Type B pancreatic cell (in vitro differentiated cells): ENCODE data around the gene ALDH7A1. TPM values are rescaled to one million over a fixed set of nuclear protein-coding genes. Genes with fewer than 3 reads are reported as not detected.
A peak's percentile ranks its signal among the peaks of the same experiment; 100 is the strongest.
"Not testable (repeated sequence)": the region's sequence is repeated elsewhere in the genome, so short reads cannot be mapped to it uniquely, and the experiment has no call there.

Experiments used
- DNase-seq: peaks from one replicate; pipeline ENCODE4 v3.0.0; 2021; ENCODE audit warnings: mixed read lengths; ENCODE audit not compliant: unreplicated experiment; ENCODE audit errors: extremely low spot score
- H3K27ac Mint-ChIP-seq: 2 replicates; pipeline ENCODE4 v1.8.0; 2021; ENCODE audit warnings: mild to moderate bottlenecking, mixed read lengths
- H3K27me3 Mint-ChIP-seq: 2 replicates; pipeline ENCODE4 v1.8.0; 2021; ENCODE audit warnings: mixed read lengths
- H3K36me3 Mint-ChIP-seq: 2 replicates; pipeline ENCODE4 v1.8.0; 2021; ENCODE audit warnings: mixed read lengths
- H3K4me1 Mint-ChIP-seq: one replicate; pipeline ENCODE4 v1.8.0; 2021; ENCODE audit warnings: mixed read lengths; ENCODE audit not compliant: unreplicated experiment
- H3K4me3 Mint-ChIP-seq: 2 replicates; pipeline ENCODE4 v1.8.0; 2021; ENCODE audit warnings: mild to moderate bottlenecking, mixed read lengths
- H3K9me3 Mint-ChIP-seq: 2 replicates; pipeline ENCODE4 v1.8.0; 2021; ENCODE audit warnings: mixed read lengths
- total RNA-seq: library from RNA; stranded (reverse); gene quantifications from 2 replicates; pipeline ENCODE4 v1.2.1, GENCODE V29; 2021; ENCODE audit warnings: low replicate concordance
- TF ChIP-seq, protein P1 (sequence below): fragments of 200-600 bp; sonication (generic); conservative IDR thresholded peaks from 2 replicates; pipeline ENCODE4 v1.5.0; 2021; ENCODE audit warnings: antibody characterized with exemption, mild to moderate bottlenecking

Gene ALDH7A1
- total RNA-seq, 1 donor from 2014 or later = 119 TPM

DNA sequence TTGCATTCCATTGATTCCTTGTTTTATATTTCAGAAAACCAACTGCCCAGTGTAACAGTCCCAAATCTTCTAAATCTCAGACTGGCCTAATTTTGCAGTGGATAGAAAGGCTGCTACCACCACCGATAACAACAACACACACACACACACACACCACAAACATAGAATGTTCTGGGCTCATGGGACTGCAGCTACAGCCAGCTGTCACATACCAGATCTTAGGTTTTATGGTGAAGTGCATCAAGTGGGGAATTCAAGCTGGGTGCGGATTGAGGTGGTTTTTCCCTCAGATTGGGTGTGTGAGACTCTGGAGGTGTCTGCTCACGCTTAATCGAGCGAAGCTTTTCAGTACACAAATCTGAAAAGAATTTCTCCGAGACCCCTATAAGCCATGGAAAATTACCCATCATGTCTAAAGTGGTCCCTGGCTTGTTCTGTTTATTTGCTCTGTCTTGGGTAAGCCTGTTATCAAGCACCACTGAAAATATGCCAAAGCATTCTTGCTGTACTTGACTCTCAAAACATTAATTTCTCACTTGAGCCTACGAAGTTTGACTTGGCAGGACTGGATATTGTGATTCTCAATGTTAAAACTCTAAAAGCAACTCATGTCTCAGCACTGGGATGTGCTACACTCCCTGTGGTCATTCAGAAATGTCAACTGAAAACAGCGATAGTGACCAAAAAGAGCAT is 71.1 kb downstream of the ALDH7A1 start:
- peak overlapping the region; percentile 50 for H3K27ac Mint-ChIP-seq

GRCh38 chr5:126521130-126521529 is 73.9 kb downstream of the ALDH7A1 start:
- Mint-ChIP-seq H3K36me3 (no peaks in the 10 kb centered on the region), H3K27me3 (no peaks in the 10 kb centered on the region), H3K27ac (no peak overlapping the region), H3K4me1 (peaks cover 28% of the 10 kb centered on the region), H3K9me3 (no peaks in the 10 kb centered on the region), H3K4me3 (no peak overlapping the region)
- DNase-seq = no peak
- TF ChIP-seq, protein P1, sequence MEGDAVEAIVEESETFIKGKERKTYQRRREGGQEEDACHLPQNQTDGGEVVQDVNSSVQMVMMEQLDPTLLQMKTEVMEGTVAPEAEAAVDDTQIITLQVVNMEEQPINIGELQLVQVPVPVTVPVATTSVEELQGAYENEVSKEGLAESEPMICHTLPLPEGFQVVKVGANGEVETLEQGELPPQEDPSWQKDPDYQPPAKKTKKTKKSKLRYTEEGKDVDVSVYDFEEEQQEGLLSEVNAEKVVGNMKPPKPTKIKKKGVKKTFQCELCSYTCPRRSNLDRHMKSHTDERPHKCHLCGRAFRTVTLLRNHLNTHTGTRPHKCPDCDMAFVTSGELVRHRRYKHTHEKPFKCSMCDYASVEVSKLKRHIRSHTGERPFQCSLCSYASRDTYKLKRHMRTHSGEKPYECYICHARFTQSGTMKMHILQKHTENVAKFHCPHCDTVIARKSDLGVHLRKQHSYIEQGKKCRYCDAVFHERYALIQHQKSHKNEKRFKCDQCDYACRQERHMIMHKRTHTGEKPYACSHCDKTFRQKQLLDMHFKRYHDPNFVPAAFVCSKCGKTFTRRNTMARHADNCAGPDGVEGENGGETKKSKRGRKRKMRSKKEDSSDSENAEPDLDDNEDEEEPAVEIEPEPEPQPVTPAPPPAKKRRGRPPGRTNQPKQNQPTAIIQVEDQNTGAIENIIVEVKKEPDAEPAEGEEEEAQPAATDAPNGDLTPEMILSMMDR = no peak

More for the DNA sequence above, 71.1 kb downstream of the ALDH7A1 start:
- H3K27me3 Mint-ChIP-seq = no peaks in the 10 kb centered on the region
- H3K36me3 Mint-ChIP-seq = no peaks in the 10 kb centered on the region
- DNase-seq = no peak
- no peaks in the 10 kb centered on the region for H3K9me3 Mint-ChIP-seq
- H3K4me3 Mint-ChIP-seq = no peak overlapping the region
- peaks cover 24% of the 10 kb centered on the region for H3K4me1 Mint-ChIP-seq
- TF ChIP-seq, protein P1 = no peak

GRCh38 chr5:126520593-126520953 is 74.4 kb downstream of the ALDH7A1 start:
- H3K27me3 Mint-ChIP-seq = no peaks in the 10 kb centered on the region
- H3K4me1 Mint-ChIP-seq = peaks cover 32% of the 10 kb centered on the region
- H3K36me3 Mint-ChIP-seq = no peaks in the 10 kb centered on the region
- peak overlapping the region; percentile 21 for H3K4me3 Mint-ChIP-seq
- TF ChIP-seq, protein P1 = no peak
- H3K9me3 Mint-ChIP-seq = no peaks in the 10 kb centered on the region
- no peak for DNase-seq
- peak overlapping the region; percentile 75 for H3K27ac Mint-ChIP-seq

DNA sequence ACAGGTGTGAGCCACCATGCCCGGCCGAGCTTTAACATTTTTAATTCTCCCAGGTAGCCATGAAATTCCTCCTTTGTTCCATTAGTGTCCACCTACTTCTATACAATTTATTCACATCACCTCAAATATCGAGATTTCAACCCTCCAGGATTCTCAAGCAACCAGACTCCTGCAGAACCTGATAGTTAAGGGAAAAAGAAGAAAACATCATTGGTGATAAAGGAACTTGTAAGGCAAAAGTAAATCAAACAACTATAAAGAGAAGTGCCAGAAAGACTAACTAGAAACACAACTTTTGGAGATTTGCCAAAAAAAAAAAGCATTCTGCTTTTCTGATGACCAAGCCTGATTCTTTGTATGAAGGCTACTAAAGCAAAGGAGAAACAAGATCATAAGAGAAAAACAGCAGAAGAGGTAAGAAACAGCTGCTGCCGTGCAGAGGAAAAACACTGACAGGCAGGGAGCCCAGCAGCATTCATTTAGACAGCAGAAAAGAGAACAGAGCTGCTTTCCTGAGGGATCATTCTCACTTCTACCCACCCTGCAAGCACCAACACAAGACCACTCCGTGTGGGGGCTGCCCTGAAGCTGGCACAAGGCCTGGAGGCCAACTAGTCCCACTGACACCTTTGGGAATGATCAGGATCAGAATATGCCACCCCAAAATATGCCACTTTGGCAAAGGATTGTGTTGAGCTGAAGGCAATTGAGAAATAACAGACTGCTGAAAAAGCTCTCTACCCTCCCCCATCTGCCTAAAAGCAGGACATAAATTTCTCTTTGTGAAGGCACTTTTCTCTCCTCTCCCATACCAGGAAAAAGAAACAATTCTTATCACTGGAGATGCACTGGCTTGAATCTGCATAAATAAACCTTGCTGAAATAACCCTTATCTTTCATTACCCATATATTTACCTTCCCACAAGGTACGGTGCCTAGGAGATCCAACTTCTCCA is 75.1 kb downstream of the ALDH7A1 start:
- TF ChIP-seq, protein P1 = no peak
- no peaks in the 10 kb centered on the region for H3K27me3 Mint-ChIP-seq
- DNase-seq = no peak
- H3K9me3 Mint-ChIP-seq = no peaks in the 10 kb centered on the region
- peak overlapping the region; percentile 75 for H3K27ac Mint-ChIP-seq
- H3K4me3 Mint-ChIP-seq = peak overlapping the region; percentile 69
- no peaks in the 10 kb centered on the region for H3K36me3 Mint-ChIP-seq
- peaks cover 35% of the 10 kb centered on the region for H3K4me1 Mint-ChIP-seq

DNA sequence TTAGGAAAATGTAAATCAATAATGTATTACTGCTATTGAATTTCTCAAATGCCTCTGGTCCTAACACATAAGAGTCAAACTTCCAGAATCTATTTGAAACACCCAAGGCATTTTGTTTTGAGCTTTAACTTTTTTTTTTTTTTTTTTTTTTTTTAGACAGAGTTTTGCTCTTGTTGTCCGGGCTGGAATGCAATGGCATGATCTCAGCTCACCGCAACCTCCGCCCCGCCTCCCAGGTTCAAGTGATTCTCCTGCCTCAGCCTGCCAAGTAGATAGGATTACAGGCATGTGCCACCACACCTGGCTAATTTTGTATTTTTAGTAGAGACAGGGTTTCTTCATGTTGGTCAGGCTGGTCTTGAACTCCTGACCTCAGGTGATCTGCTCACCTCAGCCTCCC is 75.8 kb downstream of the ALDH7A1 start:
- H3K27me3 Mint-ChIP-seq, DNase-seq, H3K9me3 Mint-ChIP-seq, H3K36me3 Mint-ChIP-seq: not testable (repeated sequence)
- H3K27ac Mint-ChIP-seq = peak overlapping the region; percentile 75
- peaks cover 34% of the 10 kb centered on the region for H3K4me1 Mint-ChIP-seq
- peak overlapping the region; percentile 69 for H3K4me3 Mint-ChIP-seq

DNA sequence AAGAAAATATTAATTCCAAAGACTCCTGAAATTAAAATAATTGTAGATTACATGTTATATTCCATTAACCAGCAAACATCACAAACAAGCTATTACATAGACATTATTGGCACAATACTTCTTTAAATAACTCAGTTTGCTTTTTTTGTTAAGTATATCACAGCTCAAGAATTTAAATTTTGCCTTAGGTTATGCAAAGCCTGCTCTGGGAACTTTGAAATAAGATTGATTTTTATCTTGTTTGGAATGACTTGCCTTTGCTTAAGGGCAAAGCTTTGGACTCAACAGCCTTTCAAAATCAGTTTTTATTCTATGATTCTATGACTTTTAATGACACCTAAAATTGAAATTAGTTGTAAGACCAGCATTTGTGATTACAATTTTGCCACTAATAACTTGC is 78.2 kb downstream of the ALDH7A1 start:
- no peak for DNase-seq

More for the DNA sequence above, 78.2 kb downstream of the ALDH7A1 start:
- TF ChIP-seq, protein P1 = no peak
- peaks cover 31% of the 10 kb centered on the region for H3K4me1 Mint-ChIP-seq
- H3K27me3 Mint-ChIP-seq = no peaks in the 10 kb centered on the region
- no peak overlapping the region for H3K4me3 Mint-ChIP-seq
- H3K36me3 Mint-ChIP-seq = no peaks in the 10 kb centered on the region
- peak overlapping the region; percentile 74 for H3K27ac Mint-ChIP-seq
- no peaks in the 10 kb centered on the region for H3K9me3 Mint-ChIP-seq
